Measurements from ENCODE around the gene RPRD1B.
A peak's percentile ranks its signal among the peaks of the same experiment; 100 is the strongest.

Gene RPRD1B

DNA sequence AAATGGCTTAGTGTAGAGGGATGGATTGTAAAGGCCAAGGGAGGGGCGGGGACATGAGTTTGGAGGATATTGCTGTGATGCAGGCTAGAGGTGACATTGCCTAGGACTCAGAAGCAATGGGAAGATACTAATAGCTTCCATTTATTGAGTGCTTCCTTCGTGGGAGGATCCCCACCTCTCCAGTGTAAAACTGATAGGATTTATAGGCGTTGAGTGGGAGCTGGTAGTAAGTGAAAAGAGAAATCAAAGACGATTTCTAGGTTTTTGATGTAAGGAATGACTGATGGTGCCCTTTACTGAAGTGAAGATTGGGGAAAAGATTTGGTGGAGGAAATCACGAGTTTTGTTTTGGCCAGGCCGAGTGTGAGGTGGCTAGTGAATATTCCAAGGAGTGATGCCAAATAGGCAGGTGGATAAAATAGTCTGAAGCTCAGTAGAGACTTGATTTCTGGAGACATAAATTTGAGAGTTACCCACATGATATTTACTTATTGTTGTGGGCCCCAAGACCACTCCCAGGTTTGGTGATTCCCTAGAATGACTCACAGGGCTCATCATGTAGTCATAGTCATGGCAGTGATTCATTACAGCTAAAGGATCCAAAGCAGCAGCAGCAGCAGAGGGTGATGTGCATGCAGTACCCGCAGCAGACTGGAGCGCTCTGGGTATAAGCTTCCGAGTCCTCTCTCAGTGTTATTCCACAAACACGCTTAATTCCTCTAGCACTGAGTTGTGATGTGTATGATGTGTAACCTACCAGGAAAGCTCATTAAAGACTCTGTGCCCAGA is 10.2 kb downstream of the RPRD1B start:
- no peak for DNase-seq

DNA sequence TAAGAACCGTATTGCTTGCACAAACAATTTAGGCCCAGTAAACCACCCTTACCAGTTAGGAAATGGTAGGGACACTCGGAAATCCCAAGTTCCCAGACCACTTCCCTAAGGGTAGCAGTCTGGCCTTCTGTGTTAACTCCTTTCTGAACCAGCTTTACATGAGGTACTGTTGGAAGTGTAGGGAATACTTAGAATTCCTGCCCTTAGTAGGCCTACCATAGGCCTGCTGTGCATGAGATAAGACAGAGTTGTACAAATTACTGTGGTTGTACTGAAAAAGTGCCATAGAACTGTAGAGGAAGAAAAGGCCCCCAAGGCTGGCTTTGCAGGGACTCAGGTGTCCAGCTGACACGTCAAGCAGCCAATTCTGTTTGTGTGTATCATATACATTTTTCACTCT is 11.1 kb downstream of the RPRD1B start:
- no peak for DNase-seq

DNA sequence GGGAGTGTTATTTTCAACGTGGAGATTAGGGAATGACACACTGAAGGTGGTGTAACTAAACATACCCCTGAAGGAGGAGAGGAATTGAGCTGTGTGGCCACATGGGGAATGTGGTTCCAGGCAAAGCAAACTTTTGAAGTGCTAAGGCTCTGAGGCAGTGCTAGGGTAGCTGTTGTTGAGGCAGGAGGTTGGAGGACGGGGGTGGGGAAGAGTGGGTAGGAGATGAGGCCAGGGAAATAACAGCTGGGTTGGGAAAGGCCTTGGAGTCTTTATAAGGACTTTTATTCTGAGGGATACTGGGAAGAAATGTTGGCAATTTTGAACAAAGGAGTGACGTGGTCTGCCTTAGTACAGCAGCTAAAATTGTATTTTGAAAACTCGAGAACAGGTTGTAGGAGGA is 13.0 kb downstream of the RPRD1B start:
- DNase-seq, result no peak

DNA sequence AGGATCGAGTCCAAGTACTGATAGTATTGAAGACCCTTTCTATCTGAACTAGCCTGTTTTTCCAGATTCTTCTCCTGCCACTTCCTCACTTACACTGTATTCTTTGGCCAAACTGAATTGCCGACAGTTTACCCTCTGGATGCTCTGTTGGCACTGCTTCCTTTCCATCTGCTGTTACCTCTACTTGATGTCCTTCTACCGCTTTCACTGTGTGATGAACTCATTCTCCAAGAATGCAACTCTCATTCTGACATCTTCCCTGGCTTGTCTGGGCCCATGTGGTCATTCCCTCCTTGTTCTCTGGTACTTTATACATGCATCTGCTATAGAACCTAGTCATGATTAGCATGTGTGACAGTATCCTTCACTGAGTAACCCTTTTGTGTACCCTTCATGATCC is 16.3 kb downstream of the RPRD1B start:
- no peak for DNase-seq

DNA sequence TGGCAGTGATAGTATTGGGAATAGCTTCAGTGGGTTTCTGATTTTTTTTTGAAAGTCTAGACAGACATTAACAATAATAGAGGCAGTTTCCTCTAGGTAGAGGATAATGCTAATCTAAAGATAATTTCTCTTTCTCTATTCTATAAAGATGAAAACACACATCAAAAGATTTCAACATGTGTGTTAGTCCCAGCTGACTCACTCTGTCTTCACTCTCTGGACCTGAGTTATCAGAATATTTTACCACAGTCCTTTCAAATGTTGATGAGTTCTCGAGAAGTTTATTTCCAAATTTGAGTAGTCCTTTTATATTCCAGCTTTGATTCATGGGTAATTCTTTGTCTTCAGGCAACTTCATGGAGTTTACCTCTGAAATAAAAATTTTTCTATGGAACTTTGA is 17.1 kb downstream of the RPRD1B start:
- no peak for DNase-seq

DNA sequence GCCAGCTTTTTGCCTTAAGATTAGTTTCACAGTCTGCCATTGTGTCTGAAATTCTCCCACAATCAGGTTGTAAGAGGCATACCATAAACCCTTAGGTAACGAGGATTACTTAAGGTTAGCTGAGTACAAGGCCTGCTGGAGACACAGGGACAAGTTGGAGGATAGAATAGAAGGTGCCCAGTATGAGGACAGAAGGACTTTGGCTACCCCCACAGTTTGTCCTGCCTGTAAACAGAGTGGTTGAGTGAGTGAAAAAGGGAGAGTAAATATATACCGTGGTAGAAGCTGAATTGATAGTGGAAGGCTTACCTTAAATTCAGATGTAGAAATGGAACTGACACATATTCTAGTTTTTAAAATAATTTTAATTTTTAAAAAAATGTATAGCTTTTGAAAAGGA is 19.3 kb downstream of the RPRD1B start:
- DNase-seq, result no peak

DNA sequence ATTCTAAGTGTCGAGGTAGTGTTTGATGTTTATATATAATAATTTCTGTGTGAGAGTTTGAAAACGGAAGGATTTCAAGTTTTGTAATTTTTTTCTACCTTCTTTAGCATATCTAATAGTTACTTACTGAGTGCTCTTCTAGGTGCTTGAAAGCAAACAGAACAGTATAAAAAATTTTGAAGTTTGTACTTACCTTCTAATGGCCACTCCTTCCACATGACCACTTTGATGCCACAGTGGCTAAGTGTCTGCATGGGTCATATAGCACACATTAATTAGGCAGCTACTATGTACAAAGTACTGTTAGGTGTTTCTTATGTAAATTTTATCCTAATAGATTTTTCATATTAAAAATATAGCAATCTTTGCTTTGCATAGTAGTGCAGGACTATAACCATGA is 21.1 kb downstream of the RPRD1B start:
- DNase-seq, result no peak

DNA sequence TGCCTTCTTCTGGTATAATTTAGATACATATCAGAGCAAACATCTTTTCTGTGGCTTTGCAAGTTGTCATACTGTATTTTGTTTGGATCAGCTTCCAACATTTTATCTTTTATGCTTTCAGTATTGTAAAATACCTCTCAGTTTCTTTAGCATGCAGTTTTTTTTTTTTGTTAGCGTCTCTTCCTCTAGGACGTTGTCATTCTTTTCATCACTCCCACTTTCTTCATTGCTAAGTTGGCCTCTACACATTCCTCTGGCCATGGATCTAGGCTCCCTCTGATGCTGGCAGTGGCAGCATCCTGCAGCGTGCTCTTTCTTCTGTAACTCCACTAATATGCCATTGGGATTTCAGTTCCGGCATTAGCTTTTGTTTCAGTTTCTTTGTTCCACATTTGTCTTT is 21.7 kb downstream of the RPRD1B start:
- DNase-seq, result no peak

DNA sequence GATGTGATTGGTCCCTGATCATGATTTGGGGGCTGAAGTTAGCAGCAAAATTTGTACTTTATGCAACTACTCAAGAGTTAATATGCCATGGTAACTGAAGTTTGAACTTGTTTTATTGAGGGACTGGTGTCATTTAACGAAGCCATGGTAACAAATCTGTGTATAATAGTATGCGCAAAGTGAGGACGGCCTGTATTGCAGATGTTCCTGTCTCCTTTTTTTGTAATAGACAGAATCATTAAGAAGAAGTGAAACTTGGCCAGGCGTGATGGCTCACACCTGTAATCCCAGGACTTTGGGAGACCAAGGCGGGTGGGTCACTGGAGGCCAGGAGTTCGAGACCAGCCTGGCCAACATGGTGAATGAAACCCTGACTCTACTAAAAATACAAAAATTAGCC is 22.3 kb downstream of the RPRD1B start:
- DNase-seq, result no peak

DNA sequence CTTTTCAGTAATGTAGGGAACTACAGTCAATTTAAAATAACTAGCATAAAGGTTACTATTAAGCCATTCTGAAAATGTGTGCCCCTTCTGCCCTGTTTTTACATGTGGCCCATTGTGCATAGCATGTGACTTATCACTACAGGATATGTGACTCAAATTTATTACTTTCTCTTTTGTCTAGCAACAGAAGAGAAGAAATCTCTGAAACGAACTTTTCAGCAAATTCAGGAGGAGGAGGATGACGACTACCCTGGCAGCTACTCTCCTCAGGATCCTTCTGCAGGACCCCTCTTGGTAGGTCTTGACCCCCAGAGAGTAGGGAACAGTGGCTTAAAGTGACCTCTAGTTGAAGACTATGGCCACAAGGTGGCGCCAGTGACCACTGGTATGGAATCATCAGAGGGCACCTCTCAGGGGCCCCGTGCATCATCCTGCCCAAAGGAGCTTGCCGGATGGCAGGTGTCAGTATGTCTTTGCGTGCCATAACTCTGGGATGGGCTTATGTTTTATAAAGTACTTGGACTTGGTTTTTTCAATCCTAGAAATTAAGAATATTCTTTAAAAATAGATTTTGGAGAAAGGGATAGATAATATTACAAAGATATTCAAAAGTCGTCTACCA is 23.9 kb downstream of the RPRD1B start:
- DNase-seq, result peak; percentile 54

DNA sequence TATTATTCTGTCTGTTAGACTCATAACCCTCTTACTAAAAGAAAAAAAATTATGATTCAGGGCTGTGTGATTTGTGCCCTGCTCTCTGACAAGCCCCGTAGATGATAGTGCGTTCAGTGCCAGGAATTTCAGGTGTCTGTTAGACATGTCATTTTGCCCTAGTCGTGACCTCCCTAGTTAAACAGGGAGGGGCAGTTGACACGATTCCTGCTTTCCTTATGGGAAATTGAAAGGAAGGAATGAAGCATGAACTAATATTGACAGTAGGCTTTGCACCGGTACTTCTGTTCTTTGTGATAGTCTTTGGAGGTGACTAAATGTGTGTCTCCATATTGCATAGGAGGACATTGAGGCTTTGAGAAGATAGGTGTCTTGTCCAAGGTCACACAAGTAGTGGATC is 26.3 kb downstream of the RPRD1B start:
- DNase-seq, result no peak

DNA sequence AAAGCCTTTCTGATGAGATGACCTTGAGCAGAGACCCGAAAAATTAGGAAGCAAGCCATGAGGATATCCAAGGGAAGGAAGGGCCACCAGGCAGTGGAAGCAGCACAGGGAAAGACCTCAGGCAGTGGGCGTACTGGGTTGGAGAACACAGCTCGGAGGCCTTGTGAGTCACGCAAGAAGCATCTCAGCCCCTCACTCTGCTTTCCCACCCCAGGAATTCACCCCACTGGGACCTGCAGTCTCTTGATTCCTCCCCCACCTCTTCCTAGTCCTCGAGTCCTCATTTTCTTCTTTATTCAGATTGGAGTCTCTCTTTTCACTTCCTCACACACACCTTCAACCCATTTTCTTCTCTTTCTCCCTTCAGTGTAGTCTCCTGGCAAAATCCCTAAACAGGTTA is 27.0 kb downstream of the RPRD1B start:
- no peak for DNase-seq

DNA sequence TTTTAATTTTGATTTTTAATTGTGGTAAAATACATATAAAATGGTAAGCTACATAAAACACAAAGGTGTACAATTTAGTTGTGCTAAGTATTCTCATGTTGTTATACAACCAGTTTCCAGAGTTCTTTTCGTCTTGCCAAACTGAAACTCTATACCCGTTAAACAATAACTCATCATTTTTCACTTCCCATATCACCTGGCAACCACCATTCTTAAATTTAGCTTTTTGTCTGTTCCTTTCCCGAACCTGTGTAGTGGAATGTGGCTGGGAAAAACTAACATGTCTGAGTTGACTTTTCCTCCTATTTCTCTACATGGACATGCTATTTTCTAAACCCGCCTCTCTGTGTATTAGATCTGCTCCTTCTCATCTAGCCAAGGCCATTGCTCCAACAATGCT is 27.6 kb downstream of the RPRD1B start:
- no peak for DNase-seq

DNA sequence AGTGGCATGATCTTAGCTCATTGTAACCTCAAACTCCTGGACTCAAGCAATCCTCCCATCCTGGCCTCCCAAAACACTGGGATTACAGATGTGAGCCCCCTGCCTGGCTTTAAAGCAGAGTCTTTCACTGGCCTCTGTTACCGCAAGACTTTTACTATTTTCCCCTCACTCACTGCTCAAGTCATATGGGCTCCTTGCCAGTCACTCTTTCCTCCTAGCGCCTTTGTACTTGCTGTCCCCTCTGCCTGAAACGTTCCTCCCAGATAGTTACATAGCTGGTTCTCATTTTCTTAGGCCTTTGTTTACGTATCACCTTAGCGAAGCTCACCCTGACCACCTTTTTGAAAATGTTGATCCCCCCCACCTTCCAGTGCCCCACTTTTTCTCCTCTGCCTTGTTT is 29.3 kb downstream of the RPRD1B start:
- no peak for DNase-seq

DNA sequence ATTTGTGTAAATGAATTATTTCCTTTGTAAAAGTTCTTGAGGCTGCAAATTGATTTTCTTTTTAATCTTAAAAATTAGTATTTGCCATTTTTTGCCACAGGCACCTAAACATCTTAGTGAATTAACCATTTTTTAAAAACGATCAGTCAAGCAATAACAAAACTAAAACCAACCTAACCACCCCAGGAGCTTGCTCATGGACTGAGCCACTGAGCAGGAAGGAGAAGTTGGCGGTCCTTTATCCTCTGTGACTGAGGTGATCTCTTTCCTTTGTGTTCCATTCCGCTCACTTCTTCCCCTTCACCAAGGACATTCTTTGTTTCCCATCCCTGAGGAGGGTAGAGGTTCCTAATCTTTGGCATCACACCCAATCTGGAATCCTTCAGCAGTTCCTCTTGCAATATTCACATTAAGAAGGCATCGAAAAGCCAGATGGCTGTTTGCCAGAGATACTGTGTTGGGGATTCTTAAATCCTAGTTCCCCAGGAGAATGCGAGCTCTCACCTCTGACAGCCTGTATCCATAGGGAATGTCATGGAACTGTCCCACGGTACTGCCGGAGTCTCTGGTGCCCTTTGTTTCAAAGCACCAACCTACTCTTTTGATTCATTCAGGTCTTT is 30.5 kb downstream of the RPRD1B start:
- DNase-seq, result no peak

DNA sequence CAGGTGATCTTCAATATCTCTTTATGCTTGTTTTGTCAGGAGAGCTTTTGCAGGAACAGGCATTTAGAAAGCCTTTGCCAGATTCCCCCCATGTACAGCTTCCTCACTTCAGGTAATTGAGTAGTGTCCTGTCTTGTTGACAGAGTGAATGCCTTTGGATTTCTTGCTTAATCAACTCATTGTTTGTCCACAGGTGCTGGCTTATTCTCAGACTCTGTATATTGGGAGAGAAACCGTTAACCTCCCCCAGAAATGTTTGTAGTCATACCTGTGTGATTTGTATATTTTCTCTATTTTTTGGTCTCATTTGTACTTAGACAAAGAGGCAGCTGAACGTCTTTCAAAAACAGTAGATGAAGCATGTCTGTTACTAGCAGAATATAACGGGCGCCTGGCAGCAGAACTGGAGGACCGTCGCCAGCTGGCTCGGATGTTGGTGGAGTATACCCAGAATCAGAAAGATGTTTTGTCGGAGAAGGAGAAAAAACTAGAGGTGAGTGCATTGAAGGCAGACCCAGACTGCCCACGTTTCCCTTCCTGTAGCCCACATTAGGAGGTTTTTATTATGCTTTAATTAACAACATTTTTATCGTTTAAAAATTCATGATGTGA is 32.3 kb downstream of the RPRD1B start:
- DNase-seq, result no peak

DNA sequence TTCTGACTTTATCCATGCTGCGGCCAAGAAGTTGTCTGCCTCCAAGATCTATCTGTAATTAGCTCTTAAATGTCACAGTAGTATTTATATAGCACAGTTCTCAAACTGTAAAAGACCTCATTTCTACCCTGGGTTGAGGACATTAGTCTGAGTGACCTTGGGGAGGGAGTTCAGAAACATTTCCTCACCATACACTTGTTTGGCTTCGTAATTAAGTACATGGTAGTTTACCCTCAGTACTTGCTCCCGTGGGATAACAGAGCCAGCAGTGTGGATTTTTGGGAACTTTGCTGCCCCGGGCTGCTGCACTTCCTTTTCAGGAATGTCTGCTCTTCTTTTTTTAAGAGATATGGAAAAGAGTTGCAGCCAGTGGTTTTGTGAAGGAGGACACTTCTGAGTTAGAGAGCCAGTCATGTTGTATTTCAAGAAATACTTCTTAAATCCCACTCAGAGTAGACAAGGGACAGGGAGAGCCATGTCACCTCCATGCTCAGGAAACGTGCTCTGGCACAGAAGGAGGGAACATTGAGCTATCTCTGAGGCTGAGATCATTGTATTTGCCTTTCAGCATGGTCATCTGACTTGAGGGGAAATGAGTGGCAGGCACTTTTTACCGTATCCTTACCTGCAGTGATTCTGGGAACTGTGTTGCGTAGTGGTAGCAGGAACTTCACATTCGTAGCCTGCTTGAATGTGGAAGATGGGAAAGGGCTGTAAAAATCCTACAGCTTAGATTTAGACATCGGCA is 33.6 kb downstream of the RPRD1B start:
- DNase-seq, result no peak

DNA sequence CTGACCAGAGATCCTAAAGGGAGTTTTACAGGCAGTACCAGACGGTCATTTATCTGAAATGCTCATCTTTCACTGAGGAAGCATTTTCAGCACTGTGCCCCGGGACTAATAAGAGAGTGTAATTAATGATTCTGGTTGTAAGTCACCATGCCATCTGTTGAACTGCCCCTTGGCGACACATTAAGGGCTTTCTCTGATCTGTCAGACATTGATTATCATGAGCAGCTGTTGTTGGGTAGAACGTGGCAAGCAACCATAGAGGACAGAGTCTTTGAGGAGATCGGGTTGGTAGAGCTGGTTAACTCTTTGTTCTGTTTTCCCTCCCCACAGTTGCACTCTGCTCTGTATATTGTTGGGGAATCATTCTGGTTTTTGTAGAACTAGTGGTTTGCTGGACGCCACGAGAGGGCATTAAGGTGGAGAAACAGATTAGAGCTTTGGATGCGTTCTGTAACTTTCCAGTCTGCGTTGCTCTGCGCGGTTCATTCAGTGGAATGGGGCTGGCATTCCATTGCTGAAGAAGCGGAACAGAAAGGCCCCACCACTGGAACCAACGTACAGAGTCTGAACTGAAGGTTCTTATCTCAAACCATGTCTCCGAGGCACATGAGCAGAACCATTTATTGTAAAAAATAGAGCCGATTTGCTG is 34.3 kb downstream of the RPRD1B start:
- no peak for DNase-seq

DNA sequence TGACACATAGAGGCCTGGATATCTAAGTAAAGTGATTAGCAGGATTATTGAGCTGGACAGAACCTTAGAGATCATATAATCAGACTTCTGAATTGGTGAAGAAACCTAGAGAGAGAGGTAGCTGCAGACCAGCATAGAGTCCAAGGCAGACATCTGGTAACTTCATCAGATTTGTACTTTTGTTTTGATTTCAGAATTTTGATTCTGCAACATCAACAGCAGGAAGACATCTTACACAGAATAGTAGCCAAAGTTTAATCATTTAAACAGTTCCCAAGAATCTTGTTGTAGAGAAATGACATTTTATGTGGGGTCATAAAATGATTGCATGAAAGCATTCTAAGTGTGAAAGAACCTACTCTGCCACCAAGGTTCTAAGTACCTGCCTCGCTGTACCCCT is 39.4 kb downstream of the RPRD1B start:
- DNase-seq, result no peak

DNA sequence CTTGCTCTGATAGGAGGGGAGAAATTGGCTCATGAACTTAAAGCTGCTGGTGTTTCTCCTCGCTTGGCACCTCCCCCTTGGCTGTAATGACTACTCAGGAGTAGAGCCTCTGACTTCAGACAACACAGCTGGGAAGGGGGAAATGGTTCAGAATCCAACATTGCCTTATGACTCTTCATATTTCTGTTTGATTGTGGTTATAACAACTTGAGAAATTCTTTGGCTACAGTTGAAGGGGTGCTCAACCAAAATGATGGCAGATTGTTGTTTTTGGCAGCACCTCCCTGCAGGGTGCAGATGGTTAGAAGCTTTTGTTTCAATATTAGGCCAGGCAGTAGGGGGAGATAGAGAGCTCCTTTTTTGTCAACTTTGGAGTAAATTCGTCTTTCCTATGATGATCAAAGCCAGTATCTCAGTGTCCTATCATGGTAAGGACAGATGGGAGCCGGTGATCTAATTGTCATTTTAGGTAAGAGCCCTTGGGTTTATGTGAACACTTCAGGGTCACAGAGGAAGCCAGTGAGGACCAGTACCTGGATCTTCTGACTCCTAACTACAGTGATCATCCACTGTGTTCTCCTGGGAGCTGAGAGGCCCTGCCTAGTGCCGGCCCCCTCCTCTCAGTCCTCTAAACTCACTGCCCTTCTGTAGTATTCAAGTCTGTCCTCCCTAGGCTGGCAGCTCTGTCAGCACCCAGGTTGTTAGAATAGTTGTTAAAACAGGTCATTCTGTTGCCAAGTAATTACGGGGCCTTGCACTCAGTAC is 39.9 kb downstream of the RPRD1B start:
- DNase-seq, result peak; percentile 12

DNA sequence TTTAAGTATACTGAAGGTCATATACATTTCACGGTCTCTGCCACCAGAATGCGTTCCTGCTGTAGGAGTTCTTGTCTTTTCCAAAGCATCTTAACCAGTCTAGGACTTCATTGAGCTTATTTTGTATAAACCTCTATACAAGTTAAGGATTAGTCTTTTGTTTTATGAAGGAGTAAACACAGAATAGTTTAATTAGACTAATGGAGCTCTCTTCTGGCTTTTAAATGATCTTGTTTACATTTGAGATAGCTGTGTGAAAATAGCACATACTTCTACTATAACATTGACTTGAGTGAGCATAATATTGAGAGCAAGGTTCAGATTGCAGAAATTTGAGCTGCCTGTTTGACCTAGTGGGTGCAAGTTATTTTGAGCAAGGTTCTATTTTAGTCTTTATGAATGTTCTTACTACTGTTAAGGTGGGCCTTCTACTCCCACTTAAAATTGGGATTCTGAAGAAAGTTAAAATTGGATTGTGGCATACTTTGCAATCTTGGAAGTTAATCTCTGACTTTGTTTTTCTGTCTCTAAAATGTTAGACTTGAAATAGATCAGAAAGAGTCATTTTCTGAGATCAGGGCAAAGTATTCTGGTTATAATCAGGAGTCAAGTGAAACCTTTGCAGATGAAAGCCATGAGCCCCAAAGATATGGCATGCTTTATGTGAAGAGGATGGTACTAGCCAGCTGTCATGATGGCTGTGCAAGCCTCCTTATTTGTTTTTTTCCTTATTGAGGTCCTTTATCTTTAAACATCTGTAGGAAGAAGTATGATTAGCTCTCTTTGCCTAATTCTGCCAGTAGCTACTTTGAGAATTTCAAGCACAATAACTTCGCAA is 41.8 kb downstream of the RPRD1B start:
- DNase-seq, result no peak
